Chondrocyte (in vitro differentiated cells): ENCODE measurements around the gene TNFRSF14. TPM values are rescaled to one million over a fixed set of nuclear protein-coding genes. Genes with fewer than 3 reads are reported as not detected.

Experiments
- DNase-seq: peaks from one replicate; pipeline ENCODE4 v3.0.0; 2021; ENCODE audit warnings: mixed read lengths, low spot score
- H3K27ac Mint-ChIP-seq: one replicate; pipeline ENCODE4 v1.8.0; 2021; ENCODE audit warnings: mild to moderate bottlenecking, moderate library complexity, mixed read lengths; ENCODE audit not compliant: unreplicated experiment
- H3K27me3 Mint-ChIP-seq: 2 replicates; pipeline ENCODE4 v1.8.0; 2021; ENCODE audit warnings: low read depth, mixed read lengths
- H3K36me3 Mint-ChIP-seq: 2 replicates; pipeline ENCODE4 v1.8.0; 2021; ENCODE audit warnings: low read depth, mixed read lengths
- H3K4me1 Mint-ChIP-seq: 2 replicates; pipeline ENCODE4 v1.8.0; 2021; ENCODE audit warnings: low read depth, mild to moderate bottlenecking, mixed read lengths
- H3K4me3 Mint-ChIP-seq: one replicate; pipeline ENCODE4 v1.8.0; 2021; ENCODE audit warnings: mild to moderate bottlenecking, moderate library complexity, mixed read lengths; ENCODE audit not compliant: unreplicated experiment
- H3K9me3 Mint-ChIP-seq: 2 replicates; pipeline ENCODE4 v1.8.0; 2021; ENCODE audit warnings: low read depth, mixed read lengths
- total RNA-seq: library from RNA; stranded (reverse); gene quantifications from 3 replicates; pipeline ENCODE4 v1.2.1, GENCODE V29; 2021
- TF ChIP-seq, protein P1 (sequence below): fragments of 200-600 bp; sonication (generic); IDR thresholded peaks from 2 replicates; pipeline ENCODE4 v1.5.0; 2021; ENCODE audit warnings: antibody characterized with exemption, mild to moderate bottlenecking, moderate library complexity

The TNFRSF14 gene
- total RNA-seq, 1 donor from 2014 or later, result 0.95 TPM

DNA sequence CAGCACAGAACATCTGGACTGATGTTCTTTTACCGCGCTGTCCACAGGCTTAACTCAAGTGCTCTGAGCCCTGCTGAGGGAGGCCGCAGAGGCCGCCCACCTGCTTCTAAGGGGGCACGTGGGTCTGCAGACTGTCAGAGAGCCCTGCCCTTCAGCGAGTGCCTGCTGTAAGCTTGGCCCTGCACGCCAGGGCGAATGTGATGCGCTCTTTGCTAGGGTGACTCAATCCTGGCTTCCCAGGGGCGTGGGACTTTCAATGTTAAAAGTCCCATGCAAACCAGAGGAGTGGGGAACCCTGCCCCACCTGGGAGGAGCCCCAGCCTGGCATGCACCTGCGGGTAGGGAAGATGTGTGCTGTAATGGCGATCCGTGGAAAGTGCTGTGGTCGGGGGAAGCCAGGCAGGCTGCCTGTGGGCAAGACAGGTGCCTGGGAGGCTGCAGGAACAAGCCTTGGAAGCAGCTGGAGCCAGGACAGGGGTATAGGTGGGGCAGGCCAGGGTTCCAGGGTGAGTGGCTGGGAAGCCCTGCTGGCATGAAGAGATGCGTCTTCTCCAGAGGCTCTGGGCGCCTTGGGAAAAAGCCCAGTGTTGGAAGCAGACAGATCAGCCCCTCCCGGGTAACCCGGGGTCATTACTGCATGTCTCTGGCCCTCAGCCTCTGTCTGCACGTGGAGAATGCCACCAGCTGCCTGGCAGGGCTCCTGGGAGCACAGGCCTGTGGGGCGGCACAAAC is 29.2 kb upstream of the TNFRSF14 start:
- Mint-ChIP-seq H3K36me3 (no peaks in the 10 kb centered on the region), H3K27me3 (no peaks in the 10 kb centered on the region), H3K4me1 (peaks cover 45% of the 10 kb centered on the region), H3K27ac (peak overlapping the region; percentile 78), H3K9me3 (no peaks in the 10 kb centered on the region), H3K4me3 (peak overlapping the region; percentile 22)
- TF ChIP-seq, protein P1, sequence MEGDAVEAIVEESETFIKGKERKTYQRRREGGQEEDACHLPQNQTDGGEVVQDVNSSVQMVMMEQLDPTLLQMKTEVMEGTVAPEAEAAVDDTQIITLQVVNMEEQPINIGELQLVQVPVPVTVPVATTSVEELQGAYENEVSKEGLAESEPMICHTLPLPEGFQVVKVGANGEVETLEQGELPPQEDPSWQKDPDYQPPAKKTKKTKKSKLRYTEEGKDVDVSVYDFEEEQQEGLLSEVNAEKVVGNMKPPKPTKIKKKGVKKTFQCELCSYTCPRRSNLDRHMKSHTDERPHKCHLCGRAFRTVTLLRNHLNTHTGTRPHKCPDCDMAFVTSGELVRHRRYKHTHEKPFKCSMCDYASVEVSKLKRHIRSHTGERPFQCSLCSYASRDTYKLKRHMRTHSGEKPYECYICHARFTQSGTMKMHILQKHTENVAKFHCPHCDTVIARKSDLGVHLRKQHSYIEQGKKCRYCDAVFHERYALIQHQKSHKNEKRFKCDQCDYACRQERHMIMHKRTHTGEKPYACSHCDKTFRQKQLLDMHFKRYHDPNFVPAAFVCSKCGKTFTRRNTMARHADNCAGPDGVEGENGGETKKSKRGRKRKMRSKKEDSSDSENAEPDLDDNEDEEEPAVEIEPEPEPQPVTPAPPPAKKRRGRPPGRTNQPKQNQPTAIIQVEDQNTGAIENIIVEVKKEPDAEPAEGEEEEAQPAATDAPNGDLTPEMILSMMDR, result no peak
- no peak for DNase-seq

- Mint-ChIP-seq H3K27ac (no peak overlapping the region), H3K9me3 (no peaks in the 10 kb centered on the region), H3K36me3 (no peaks in the 10 kb centered on the region), H3K4me1 (peaks cover 45% of the 10 kb centered on the region), H3K27me3 (no peaks in the 10 kb centered on the region), H3K4me3 (no peak overlapping the region)
- TF ChIP-seq, protein P1, result no peak
- no peak for DNase-seq
Observed at GRCh38 chr1:2527556-2527860, 28.7 kb upstream of the TNFRSF14 start.

DNA sequence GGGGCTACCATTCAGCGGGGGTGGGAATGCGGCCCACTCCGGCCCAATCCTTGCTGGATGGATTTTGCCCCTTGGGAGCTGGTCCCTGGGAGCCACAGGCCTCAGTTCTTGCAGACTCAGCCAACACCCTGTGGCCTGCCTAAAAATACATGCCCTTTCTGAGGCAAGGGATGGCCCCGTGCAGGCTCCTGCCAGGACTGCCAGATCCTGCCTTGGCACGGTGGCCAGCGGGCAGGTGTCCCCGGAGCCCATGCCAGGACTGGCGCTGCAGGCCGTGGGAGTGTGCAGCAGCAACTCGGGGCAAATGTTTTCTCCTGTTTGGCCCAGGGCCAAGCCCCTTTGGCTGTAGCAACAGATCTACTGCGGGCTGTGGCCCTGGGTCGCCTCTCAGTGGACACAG is 28.2 kb upstream of the TNFRSF14 start:
- Mint-ChIP-seq H3K4me3 (no peak overlapping the region), H3K9me3 (no peaks in the 10 kb centered on the region), H3K4me1 (peaks cover 45% of the 10 kb centered on the region), H3K27ac (no peak overlapping the region), H3K27me3 (no peaks in the 10 kb centered on the region), H3K36me3 (no peaks in the 10 kb centered on the region)
- no peak for DNase-seq
- TF ChIP-seq, protein P1, result no peak

GRCh38 chr1:2528611-2528965 is 27.6 kb upstream of the TNFRSF14 start:
- DNase-seq, result no peak
- Mint-ChIP-seq H3K27ac (no peak overlapping the region), H3K36me3 (no peaks in the 10 kb centered on the region), H3K4me3 (no peak overlapping the region), H3K9me3 (no peaks in the 10 kb centered on the region), H3K4me1 (peaks cover 44% of the 10 kb centered on the region), H3K27me3 (no peaks in the 10 kb centered on the region)
- TF ChIP-seq, protein P1, result no peak

DNA sequence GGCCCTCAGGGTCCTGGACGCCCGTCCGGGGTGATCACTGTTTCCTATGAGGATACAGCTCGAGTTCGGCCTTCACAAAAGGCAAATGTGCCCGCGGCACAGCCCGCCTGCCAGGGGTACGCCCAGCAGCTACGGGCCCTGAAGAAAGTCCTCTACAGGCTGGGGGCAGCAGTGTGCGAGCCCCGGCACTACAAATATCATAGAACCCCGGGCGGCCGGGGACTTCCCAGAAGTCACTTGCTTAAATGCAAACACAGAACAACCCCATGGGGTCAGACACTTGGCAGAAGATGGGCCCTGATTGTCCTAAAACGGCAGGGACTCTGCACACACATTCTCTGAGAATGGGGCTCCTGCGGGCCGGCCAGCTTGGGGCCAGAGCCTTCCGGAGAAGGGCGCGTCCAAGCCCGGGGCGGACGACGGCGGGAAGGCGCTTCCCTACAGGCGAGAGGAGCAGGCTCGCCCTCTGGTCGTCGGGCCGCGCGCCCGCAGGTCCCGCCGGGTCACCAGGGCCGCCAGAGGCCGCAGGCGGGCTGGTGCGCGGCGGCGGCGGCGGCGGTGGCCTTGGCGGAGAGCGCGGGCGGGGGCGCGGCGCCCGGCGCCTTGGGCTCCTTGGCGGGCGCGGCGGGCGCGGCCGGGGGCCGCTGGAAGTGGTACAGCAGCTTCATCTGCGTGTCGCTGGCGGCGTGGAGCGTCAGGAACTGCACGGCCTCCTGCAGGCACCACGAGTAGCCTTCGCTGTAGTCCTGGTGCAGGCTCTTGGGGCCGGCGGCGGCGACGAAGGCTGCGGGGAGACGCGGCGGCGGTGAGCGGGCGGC is 27.0 kb upstream of the TNFRSF14 start:
- no peak for DNase-seq
- Mint-ChIP-seq H3K27ac (no peak overlapping the region), H3K4me1 (peaks cover 43% of the 10 kb centered on the region), H3K36me3 (no peaks in the 10 kb centered on the region), H3K4me3 (peak overlapping the region; percentile 36), H3K27me3 (no peaks in the 10 kb centered on the region), H3K9me3 (no peaks in the 10 kb centered on the region)
- TF ChIP-seq, protein P1, result peak; percentile 31
